Heart left ventricle (tissue), 13 donors: Measurements from ENCODE around the gene LRP1B.

Experiments
- POLR2A ChIP-seq, 2 donors: fragments of 450-650 bp; IDR thresholded peaks; one replicate each; pipeline ENCODE4 v1.6.1; 2017; ENCODE audit warnings: antibody characterized with exemption in 2 of 2, mild to moderate bottlenecking in 2 of 2, moderate library complexity in 2 of 2
- TF ChIP-seq, protein P1 (sequence below), 12 donors: fragments of 200-600 bp; sonication (generic) in 4 of 12; IDR thresholded peaks; one replicate each; pipeline versions ENCODE4 v1.5.0 to v1.8.0; 2018 to 2022; ENCODE audit warnings: antibody characterized with exemption in 12 of 12, mild to moderate bottlenecking in 5 of 12
- donor health status: ischemic (EF 13 %, LVEDD 7.1; RV severe dilation, severe dysfunction).
- donor health status: DM: no; HTN: yes; CAD: no.
- donor health status: DM: no; HTN: no; CAD: no.
- donor health status: ischemic (EF 25% LVEDD 6.9; RV normal size, moderate dysfunction).
- donor health status: ischemic (EF 25% LVEDD 5.7; RV mildly dilated, moderate dysfunction).
- donor health status: ischemic (EF 35%, LVEDD 5.7; RV mildly dilated, moderate dysfunction).
- donor health status: nonischemic (EF 11% LVEDD 7.7; RV severe dilation, severe dysfunction).
- donor health status: DM: yes; HTN: yes; CAD: no.
- donor health status: PGD.
- donor health status: ischemic (EF 29% LVEDD 5.4; RV normal size, mild dysfunction).
- donor health status: nonischemic (EF 23%, LVEDD 6.1; RV moderate dilation, normal function).

- TF ChIP-seq, protein P1, sequence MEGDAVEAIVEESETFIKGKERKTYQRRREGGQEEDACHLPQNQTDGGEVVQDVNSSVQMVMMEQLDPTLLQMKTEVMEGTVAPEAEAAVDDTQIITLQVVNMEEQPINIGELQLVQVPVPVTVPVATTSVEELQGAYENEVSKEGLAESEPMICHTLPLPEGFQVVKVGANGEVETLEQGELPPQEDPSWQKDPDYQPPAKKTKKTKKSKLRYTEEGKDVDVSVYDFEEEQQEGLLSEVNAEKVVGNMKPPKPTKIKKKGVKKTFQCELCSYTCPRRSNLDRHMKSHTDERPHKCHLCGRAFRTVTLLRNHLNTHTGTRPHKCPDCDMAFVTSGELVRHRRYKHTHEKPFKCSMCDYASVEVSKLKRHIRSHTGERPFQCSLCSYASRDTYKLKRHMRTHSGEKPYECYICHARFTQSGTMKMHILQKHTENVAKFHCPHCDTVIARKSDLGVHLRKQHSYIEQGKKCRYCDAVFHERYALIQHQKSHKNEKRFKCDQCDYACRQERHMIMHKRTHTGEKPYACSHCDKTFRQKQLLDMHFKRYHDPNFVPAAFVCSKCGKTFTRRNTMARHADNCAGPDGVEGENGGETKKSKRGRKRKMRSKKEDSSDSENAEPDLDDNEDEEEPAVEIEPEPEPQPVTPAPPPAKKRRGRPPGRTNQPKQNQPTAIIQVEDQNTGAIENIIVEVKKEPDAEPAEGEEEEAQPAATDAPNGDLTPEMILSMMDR (IDR thresholded peaks at IDR 0.05), result no peak
- TF ChIP-seq POLR2A (IDR thresholded peaks at IDR 0.05), result no peak
These were observed 1129.1 kb downstream of the LRP1B start for GRCh38 chr2:141001750-141002149.
